Hypothalamus (tissue), 51 donors: ENCODE data around the gene SNX32.
"Not testable (repeated sequence)": the region's sequence is repeated elsewhere in the genome, so short reads cannot be mapped to it uniquely, and the experiment has no call there.

ENCODE experiments used
- DNase-seq, 51 donors: peaks; one replicate each; lab custom pipeline; 2025; lab: John Stamatoyannopoulos, UW

The SNX32 gene

DNA sequence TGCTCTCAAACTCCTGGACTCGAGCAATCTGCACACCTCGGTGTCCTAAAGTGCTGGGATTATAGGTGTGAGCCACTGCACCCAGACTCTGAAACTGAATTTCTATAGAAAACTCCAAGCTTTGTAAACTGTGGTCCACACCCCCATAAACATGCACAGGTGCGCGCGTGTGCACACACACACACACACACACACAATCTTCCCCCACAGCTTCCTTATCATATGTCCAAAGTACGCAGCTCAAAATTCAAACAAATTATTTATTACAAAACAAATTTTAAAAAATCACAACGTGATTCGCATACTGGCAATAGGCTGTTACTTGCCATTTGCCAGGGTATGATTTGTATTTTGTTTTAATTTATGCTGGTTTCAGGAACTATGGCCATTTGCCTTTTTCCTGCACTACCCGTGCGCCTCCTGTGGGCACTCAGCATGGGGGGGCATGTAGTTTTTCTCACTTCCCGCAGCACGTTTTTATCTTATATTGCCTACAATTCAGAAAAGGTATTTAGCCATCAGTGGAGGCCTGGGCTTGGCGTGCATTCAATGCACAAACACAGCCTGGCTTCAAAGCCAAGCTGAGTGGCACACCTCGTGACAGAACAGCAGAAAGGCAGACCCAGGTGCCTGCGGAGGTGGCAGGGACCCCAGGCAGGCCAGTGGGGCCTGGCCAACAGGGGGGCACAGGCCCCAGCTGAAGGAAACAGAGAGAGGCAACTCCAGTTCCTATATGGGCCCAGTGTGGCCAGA, 10.8 kb upstream of the SNX32 start:
- no peak for DNase-seq

DNA sequence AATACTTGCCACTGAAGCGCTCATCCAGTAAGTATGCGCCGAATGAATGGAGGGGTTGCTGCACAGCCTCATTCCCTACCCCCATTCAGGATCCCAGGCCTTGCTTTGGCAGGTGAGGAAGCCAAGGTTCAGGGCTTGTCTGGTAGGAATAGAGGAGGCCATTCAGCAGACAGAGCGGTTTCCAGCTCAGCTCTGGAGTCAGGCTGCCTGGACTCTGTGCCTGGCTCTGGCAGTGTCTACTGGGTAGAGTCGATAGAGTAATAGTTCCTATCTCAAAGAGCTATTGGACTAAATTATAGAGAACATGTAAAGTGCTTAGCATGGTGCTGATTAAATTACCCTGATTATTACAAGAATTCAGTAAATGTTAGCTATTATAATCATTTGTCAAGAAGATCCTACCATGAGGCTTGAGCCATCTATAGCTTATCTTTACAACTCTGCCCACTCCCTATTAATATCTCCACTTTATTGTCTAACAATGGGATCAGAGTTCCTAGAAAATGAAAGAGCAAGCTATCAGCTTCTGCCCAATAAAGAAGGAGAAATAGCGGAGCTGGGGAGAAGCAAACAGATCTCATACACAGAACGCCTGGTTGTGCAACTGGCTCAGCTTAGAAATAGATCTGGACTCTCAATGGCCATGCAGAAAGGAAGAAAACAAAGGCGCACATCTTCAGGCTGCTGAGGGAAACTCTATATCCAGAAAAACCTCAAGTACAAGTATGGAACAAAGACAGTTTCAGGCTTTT, 6.6 kb upstream of the SNX32 start:
- DNase-seq, result no peak

DNA sequence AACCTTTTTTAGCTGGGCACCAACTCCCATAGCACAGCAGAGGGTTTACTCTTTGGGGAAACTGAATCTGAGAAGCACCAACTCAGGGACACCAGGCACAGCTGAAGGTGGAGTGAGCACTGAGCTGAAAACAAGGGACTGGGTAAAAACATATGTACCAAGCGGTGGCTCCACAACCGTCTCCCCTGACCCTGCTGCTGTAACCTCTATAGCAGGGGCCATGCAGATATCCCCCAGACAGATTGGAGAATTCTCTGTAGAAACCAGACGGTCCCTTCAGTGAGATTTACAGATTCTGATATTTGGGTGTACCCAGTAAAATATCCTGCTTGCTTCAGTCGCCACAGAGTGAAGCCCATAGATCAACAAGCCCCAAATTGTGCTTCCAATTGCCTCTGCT, 4.3 kb upstream of the SNX32 start:
- DNase-seq, result no peak

DNA sequence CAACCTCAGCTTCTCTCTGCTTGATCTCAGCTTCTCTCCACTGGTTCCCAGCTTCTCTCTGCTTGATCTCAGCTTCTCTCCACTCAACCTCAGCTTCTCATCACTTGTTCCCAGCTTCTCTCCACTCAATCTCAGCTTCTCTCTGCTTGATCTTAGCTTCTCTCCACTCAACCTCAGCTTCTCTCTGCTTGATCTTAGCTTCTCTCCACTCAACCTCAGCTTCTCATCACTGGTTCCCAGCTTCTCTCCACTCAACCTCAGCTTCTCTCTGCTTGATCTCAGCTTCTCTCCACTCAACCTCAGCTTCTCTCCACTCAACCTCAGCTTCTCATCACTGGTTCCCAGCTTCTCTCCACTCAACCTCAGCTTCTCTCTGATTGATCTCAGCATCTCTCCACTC, 1.5 kb upstream of the SNX32 start:
- DNase-seq, result not testable (repeated sequence)

DNA sequence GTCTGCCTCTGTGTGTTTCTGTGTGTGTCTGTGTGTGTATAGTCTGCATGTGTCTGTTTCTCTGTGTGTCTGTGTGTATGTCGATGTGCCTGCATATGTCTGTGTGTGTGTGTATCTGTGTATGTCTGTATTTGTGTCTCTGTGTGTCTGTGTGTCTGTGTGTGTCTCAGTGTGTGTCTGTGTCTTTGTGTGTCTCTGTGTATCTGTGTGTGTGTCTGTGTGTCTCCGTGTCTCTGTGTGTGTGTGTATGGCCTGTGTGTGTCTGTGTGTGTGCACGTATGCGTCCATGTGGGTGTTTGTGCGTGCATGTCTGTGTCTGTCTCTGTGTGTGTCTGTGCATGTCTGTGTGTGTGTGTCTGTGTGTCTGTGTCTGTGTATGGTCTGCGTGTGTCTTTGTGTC, 439 bp downstream of the SNX32 start:
- DNase-seq, result no peak

DNA sequence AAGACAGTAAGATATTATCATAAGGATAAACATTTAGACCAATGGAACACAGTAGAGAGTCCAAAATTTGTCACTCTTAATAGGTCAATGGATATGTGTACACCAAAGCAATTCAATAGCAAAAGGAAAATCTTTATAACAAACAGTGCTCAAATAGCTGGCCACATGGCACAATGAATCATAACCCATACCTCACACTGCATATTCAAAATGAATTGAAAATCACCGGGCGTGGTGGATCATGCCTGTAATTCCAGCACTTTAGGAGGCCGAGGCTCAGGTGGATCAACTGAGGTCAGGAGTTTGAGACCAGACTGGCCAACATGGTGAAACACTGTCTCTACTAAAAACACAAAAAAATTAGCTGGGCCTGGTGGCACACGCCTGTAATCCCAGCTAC, 8.4 kb downstream of the SNX32 start:
- no peak for DNase-seq

DNA sequence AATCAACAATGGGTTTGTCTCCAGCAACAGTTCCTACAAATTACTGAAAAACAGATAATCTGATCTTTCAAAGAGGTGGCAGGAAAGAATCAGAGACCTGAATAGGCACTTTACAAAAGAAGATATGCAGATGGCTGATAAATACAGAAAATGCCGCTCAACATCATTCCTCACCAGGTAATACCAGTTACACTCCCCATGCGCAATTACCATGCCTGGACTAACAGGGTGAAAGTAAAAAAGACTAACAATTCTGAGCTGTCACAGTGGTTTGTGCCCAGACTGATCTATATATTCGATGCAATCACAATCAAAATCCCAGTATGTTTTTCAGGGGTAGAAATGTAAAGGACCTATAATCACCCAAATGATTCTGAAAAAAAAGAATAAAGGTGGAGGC, 10.0 kb downstream of the SNX32 start:
- no peak for DNase-seq

DNA sequence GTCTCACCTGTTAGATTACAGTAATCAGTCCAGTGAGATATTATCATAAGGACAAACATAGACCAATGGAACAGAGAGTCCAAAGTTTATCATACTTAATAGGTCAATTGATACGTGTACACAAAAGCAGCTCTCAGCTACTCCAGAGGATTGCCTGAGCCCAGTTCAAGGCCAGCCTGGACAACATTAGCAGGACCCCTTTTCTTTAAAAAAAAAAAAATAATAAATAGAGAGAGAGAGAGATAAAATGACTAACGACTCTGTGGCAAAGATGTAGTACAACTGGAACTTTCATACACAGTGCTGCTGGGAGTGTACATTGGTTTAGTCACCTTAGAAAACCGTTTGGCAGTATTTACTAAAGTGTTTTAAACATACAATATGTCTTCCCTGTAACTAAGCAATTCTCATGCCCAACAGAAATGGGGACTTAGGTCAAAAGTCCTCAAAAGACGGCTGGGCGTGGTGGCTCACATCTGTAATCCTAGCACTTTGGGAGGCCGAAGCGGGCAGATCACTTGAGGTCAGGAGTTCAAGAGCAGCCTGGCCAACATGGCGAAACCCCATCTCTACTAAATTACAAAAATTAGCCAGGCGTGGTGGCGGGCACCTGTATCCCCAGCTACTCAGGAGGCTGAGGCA, 10.6 kb downstream of the SNX32 start:
- DNase-seq, result no peak

DNA sequence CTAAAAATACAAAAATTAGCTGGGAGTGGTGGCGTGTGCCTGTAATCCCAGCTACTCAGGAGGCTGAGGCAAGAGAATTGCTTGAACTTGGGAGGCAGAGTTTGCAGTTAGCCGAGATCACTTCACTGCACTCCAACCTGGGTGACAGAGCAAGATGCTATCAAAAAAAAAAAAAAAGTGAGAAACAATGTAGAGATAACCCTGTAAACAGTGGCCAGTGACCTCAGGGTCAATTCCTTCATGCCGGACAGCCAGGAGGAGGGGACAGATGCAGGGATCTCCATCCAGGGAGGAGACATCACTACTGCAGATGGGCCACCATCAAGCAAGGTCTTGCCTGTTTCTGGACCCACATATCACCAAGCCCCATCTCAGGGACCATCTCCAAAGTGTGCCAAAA, 14.0 kb downstream of the SNX32 start:
- DNase-seq, result no peak

DNA sequence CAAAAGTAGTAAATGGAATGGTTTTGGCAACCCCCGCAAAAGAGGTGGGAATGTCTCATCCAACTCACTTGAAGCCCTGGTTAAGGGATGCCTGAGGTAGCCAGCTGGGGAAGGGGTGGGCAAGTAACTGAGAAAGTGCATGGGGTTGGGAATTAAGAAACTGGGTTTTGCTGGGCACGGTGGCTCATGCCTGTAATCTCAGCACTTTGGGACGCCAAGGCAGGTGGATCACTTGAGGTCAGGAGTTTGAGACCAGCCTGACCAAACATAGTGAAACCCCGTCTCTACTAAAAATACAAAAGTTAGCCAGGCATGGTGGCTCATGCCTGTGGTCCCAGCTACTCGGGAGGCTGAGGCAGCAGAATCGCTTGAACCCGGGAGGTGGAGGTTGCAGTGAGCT, 14.9 kb downstream of the SNX32 start:
- not testable (repeated sequence) for DNase-seq

DNA sequence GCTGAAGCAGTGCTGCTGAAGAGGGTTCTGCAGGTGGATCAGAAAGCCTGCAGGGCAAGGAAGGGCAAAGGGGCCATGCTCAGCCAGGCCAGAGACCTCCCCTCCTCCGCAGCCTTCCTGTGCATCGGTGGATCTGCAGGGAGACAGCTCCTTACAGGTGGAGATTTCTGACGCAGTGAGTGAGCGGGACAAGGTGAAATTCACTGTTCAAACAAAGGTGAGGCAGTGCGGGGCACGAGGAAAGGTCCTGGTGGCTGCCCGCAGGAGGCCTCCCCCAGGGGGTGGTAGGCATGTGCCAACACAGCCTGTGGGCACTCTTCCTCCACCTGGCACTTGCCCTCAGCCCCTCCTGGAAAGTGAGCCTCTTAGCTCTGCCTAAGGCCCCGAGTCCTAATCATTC, 15.6 kb downstream of the SNX32 start:
- DNase-seq, result no peak

DNA sequence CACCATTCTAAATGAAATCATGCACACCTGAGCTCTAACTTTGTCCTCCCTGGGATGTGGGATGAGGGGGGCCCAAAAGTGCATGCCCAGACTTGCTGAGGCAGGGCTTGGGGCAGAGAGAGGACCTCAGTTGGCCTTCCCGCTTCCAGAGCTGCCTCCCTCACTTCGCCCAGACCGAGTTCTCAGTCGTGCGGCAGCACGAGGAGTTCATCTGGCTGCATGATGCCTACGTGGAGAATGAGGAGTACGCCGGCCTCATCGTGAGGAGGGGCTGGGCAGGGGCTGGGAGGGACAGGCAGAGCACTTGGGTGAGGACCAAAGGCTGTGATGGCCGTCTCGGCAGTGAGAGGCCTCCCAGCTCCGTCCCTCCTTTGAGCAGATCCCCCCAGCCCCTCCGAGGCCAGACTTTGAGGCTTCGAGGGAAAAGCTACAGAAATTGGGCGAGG, 16.0 kb downstream of the SNX32 start:
- no peak for DNase-seq

DNA sequence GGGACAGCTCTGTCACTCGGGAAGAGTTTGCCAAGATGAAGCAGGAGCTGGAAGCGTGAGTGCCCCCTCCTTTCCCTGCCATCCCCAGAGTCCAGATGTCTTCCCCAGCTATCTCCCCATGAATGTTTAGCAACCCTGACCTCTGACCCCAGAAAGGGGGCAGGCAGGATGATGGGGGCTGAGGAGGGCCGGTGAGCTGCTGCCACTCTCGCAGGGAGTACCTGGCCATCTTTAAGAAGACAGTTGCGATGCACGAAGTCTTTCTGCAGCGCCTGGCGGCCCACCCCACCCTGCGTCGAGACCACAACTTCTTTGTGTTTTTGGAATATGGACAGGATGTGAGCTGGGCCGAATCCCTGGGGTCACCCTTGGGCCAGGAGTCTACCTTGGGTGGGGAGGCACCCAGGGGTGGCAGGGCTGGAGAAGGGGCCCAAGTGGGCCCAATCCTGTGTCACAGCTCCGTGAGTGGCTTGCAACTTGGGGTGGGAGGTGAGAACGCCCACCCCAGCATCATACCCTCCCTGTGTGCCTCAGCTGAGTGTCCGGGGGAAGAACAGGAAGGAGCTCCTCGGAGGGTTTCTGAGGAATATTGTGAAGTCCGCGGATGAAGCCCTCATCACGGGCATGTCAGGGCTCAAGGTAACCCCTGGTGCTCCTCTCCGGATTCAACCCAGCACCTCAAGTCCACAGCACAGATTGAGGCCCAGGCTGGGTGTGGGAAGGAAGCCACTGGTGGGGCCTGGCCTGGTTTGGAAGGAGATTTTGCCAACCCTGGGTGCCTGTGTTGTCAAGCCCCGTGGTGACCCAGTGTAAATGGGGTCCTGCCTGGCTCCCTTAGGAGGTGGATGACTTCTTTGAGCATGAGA, 16.7 kb downstream of the SNX32 start:
- DNase-seq, result no peak

DNA sequence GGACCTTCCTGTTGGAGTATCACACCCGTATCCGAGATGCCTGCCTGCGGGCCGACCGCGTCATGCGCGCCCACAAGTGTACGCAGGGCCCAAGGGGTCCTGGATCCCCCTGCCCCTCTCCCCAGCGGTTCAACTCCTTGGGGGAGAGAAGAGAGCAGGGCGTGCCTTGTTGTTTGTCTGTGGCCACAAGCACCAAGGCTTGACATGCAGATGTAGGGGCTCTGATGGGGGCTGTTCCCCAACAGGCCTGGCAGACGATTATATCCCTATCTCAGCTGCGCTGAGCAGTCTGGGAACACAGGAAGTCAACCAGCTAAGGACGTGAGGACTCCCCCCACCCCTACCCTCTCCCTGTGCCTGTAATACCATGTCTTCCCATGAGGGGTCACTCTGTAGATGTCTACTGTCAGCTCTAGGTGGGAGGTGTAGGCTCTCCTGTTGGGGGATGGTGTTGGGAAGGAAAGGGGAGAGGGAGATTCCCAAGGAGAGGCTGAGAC, 17.4 kb downstream of the SNX32 start:
- DNase-seq, result no peak

DNA sequence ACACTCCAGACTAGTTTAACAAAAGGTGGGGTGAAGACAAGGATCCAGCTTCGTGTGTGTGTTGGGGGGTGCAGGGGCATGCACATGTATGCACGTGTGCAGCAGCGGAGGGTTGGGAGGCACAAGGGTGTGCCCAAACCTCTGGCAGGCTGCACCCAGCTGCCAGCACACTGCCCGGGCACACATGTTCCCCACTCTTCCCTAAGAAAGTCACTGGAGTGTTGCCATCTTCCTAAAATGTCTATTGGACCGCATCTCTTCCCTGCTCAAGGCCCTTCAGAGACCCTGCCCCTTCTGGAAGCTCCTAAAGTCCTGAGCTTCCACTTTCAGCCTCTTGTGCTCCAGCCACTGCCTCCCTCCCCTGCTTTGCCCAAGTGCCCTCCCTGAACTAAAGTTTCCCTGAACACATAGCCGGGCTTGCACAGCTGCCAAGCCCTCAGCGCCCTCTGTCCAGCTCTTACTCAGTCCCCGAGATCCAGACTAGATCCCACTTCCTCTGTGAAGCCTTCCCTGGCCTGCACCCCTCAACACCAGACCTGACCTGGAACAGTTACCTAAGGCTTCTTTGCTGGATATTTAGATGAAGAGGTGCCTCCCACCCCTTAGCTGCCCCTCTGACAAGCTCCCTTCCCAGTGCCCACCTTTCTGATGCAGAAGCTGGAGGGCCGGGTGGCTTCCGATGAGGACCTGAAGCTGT, 18.2 kb downstream of the SNX32 start:
- DNase-seq, result no peak

DNA sequence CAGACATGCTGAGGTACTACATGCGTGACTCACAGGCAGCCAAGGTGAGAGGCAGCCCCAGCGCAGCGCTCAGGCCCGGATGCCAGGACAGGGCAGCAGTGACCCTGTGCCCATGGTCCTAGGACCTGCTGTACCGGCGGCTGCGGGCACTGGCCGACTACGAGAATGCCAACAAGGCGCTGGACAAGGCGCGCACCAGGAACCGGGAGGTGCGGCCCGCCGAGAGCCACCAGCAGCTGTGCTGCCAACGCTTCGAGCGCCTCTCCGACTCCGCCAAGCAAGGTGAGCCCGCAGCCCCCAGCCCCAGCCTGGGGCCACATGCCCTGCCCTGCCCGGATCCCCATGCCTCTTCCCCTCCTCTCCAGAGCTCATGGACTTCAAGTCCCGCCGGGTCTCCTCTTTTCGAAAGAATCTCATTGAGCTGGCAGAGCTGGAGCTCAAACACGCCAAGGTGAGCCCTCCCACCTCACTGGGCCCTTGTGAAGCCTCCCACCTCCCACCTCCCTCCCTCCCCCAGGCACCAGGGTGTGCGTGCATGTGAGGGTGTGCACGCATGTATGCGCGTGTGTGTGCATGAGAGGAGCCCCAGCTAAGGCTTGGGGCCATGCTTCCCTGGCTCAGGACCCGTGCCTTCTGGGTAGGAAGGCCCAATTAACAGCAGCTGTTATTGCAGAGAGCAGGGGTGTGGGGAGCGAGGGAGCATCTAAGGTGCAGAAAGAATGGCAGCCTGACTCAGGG, 18.9 kb downstream of the SNX32 start:
- DNase-seq, result no peak

DNA sequence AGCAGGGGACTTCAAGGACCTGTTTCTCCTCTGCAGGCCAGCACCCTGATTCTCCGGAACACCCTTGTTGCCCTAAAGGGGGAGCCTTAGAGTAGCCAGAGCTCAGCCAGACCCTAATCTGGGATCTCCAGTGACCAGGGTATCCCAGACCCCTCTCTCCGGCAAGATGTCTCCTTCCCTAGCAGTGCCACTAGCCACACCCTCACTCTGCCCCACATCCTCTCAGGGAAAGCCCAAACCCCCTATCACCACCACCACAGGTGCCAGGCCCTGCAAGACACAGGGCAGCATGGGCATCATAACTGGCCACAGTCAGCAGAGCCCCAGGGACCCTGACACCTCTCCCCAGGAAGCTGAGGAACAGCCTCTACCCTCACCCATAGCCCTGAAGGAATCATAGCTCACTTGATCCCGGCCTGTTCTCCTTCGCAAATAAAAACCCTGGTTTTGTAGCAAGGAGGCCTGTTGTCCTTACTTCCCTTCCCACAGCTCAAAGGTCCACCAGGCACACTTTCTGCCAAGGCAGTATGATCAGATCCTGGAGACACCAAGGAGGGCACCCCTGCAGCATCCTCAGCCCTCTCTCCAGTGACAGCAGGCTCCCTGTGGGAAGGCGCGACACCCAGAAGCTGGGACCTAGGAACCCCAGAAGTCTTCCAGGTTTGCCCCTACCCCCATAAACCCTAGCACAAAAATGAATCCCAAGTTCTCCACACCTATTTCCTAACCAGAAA, 19.6 kb downstream of the SNX32 start:
- DNase-seq, result no peak

DNA sequence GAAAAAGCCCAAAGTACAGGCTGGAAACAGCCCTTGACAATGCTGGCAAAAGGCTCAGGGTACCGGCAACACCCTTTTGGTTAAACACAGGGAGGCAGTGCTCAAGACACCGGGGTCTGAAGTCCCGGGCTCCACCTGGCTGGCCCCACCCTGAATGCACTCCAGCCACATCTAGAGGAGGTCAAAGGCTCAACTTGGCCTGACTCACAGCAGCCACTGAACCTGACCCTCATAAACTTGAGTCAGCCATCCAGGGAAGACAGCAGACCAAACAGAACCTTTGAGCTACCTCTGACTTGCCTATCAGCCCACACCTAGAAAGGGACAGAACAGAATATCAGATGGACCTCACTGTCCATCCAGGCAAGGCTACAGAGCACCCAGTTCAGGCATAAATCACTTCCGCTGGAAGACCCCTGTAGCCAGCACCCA, 20.4 kb downstream of the SNX32 start:
- no peak for DNase-seq
